ENCODE measurements around the gene ERN1.
"Not testable (repeated sequence)": the region's sequence is repeated elsewhere in the genome, so short reads cannot be mapped to it uniquely, and the experiment has no call there.

ERN1 gene

DNA sequence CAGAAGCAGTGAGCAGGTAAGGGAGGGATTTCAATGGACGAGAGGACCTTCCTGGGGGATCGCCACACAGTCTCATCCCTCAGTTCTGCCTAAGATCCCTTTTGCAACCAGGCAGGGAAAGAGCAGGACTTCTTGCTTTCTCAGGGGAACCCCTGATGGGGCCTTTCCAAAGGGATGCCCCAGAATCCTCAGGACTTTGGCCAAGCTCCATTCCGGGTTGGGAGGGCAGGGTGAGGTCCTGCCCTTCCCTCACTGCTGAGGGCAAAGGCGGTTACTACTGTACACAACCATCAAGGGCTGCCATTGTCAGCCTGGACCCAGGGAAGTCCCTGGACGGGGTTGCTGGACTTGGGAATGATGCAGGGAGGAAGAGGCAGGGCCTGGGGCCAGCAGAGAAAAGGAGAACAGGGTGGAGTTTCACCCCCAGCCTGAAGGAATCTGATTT lies 122.1 kb downstream of the ERN1 start:
- Histone ChIP-seq H3K9me3 (ENCODE audit: control insufficient read depth in 2 of 2, low read length in 2 of 2) (no peaks in the 10 kb centered on the region), H3K36me3 (ENCODE audit: control insufficient read depth in 2 of 2, insufficient read depth in 2 of 2, low read length in 2 of 2) (no peaks in the 10 kb centered on the region), H3K4me3 (ENCODE audit: low read length in 2 of 2) (no peak overlapping the region), H3K4me1 (ENCODE audit: control insufficient read depth, insufficient read depth, low read length) (peaks cover 9% of the 10 kb centered on the region), H3K9ac (ENCODE audit: low read length in 2 of 2) (no peak overlapping the region), H3K27me3 (ENCODE audit: control insufficient read depth in 1 of 2, insufficient read depth in 2 of 2, low read length in 2 of 2) (peaks cover 2 to 5% of the 10 kb centered on the region in 2 donors), H3K27ac (ENCODE audit: low read length) (no peak overlapping the region)

DNA sequence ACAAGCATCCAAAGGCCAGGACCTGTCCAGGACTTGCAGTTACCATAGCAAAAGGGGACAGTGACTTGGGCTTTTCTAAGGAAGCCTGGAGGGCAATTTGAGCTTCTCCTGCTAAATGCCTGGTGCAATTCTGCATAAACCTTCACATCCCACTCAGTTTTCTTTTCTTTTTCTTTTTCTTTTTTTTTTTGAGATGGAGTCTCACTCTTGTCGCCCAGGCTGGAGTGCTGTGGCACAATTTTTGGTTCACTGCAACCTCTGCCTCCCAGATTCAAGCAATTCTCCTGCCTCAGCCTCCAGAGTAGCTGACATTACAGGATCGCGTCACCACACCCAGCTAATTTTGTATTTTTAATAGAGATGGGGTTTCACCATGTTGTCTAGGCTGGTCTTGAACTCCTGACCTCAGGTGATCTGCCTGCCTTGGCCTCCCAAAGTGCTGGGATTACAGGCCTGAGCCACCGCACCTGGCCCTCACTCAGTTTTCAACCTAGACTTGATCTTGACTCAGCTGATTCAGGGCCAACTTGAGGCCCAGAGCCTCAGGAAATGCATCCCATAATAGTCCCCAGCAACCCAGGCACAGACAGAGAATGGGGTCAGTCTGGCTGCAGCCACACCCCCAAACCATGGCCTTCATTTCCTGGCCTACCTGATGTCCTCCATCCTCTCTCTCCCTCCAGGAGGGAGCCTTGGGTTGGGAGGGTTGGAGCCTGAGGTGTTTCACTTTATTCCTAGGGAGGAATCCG lies 122.7 kb downstream of the ERN1 start:
- H3K36me3 ChIP-seq (ENCODE audit: control insufficient read depth in 2 of 2, insufficient read depth in 2 of 2, low read length in 2 of 2); H3K4me3 ChIP-seq (ENCODE audit: low read length in 2 of 2); H3K9me3 ChIP-seq (ENCODE audit: control insufficient read depth in 2 of 2, low read length in 2 of 2); H3K9ac ChIP-seq (ENCODE audit: low read length in 2 of 2); H3K4me1 ChIP-seq (ENCODE audit: control insufficient read depth, insufficient read depth, low read length); H3K27ac ChIP-seq (ENCODE audit: low read length); H3K27me3 ChIP-seq (ENCODE audit: control insufficient read depth in 1 of 2, insufficient read depth in 2 of 2, low read length in 2 of 2): not testable (repeated sequence)

DNA sequence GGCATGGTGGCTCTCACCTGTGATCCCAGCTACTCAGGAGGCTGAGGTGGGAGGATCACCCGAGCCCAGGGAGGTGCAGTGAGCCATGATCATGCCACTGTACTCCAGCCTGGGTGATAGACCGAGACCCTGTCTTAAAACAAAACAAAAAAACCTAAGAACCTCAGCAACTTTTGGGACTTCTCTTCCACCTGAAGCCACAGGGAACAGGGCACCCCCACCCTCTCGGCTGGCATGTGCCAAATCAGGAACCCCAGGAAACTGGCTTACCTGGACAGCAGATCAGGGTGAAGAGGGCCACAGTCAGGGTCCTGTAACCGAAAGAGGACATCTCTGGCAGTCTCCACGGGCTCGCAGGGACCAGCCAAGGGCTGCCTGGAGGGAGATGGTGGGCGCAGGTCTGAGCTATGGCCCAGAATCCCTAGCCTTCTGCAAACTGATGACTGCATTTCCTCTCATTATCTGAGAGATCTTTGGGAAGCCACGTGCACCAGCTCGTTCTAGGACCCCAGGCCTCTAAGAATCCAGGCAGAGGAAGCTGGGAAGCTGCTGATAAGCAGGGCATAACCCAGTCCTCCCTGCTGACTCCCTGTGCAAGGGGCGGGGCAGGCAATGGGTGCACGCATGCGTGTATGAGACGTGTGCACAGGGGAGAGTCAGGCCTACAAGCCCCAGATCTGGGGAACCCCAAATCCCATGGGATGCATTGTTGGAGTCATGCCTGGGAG lies 123.4 kb downstream of the ERN1 start:
- peaks cover 2 to 5% of the 10 kb centered on the region in 2 donors for H3K27me3 ChIP-seq (ENCODE audit: control insufficient read depth in 1 of 2, insufficient read depth in 2 of 2, low read length in 2 of 2)
- H3K9me3 ChIP-seq (ENCODE audit: control insufficient read depth in 2 of 2, low read length in 2 of 2) = no peaks in the 10 kb centered on the region
- peak overlapping the region; percentile 11 for H3K27ac ChIP-seq (ENCODE audit: low read length)
- no peak overlapping the region for H3K4me3 ChIP-seq (ENCODE audit: low read length in 2 of 2)
- peaks cover 9% of the 10 kb centered on the region for H3K4me1 ChIP-seq (ENCODE audit: control insufficient read depth, insufficient read depth, low read length)
- H3K9ac ChIP-seq (ENCODE audit: low read length in 2 of 2) = no peak overlapping the region
- no peaks in the 10 kb centered on the region for H3K36me3 ChIP-seq (ENCODE audit: control insufficient read depth in 2 of 2, insufficient read depth in 2 of 2, low read length in 2 of 2)

DNA sequence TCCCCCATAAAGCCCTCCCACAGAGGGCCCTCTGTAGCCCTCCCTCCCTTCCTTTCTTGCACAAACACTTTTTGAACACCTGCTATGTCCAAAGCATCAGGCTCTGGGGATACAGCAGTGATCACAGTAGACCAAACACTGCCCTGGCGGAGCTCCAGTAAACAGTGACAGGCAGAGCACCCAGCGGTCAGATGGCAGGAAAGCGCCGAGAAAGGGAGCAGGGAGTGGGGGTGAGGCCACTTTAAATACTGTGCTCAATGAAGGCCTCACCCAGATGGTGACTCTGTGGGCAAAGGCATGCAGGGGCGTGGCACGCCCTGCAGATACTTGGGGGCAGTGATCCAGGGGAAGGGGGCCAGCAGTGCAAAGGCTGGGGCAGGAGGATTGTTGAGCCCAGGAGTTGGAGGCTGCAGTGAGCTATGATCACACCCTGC lies 124.2 kb downstream of the ERN1 start:
- Histone ChIP-seq H3K9me3 (ENCODE audit: control insufficient read depth in 2 of 2, low read length in 2 of 2) (no peaks in the 10 kb centered on the region), H3K9ac (ENCODE audit: low read length in 2 of 2) (no peak overlapping the region), H3K27me3 (ENCODE audit: control insufficient read depth in 1 of 2, insufficient read depth in 2 of 2, low read length in 2 of 2) (peaks cover 5 to 6% of the 10 kb centered on the region in 2 donors), H3K36me3 (ENCODE audit: control insufficient read depth in 2 of 2, insufficient read depth in 2 of 2, low read length in 2 of 2) (no peaks in the 10 kb centered on the region), H3K27ac (ENCODE audit: low read length) (no peak overlapping the region), H3K4me3 (ENCODE audit: low read length in 2 of 2) (no peak overlapping the region), H3K4me1 (ENCODE audit: control insufficient read depth, insufficient read depth, low read length) (peaks cover 9% of the 10 kb centered on the region)

DNA sequence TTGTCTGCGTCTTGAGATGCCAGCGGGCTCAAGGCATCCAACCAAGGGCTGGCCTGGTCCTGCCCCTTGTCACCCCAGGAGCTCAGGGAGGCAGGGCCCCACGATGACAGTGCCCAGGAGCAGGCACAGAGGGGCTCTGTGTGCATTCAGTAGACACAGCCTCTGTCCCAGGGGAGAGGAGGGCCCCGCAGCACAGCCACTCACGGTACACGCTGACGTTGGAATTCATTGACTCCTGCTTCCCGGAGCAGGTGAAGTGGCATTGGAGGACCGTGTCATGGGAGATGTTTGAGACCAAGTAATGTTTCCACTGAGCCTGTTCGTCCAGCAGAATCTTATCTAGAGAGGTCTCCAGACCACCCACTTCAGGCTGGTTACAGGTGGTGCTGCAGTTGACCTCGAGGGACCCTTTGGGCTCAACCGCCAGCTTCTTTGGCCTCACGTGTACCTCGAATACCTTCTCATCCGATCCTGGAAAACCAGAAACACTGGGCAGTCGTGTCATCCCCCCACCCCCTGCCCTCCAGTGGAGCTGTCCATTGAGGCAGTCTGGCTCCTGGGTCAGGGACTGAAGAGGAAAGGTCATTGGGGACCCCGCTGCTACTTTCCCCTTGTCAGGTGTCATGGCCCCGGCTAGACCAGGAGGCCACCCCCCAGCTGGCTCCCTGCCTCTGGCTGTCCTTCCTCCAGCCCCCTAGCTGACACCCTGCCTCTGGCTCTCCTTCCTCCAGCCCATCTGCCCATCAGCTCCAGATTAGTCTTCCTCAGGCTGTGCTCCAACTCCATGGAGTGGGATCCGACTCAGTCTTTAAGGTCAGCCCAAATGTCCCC lies 124.8 kb downstream of the ERN1 start:
- Histone ChIP-seq H3K4me1 (ENCODE audit: control insufficient read depth, insufficient read depth, low read length) (peaks cover 9% of the 10 kb centered on the region), H3K27me3 (ENCODE audit: control insufficient read depth in 1 of 2, insufficient read depth in 2 of 2, low read length in 2 of 2) (peaks cover 5 to 7% of the 10 kb centered on the region in 2 donors), H3K9ac (ENCODE audit: low read length in 2 of 2) (no peak overlapping the region), H3K4me3 (ENCODE audit: low read length in 2 of 2) (no peak overlapping the region), H3K9me3 (ENCODE audit: control insufficient read depth in 2 of 2, low read length in 2 of 2) (no peaks in the 10 kb centered on the region), H3K27ac (ENCODE audit: low read length) (no peak overlapping the region), H3K36me3 (ENCODE audit: control insufficient read depth in 2 of 2, insufficient read depth in 2 of 2, low read length in 2 of 2) (no peaks in the 10 kb centered on the region)

DNA sequence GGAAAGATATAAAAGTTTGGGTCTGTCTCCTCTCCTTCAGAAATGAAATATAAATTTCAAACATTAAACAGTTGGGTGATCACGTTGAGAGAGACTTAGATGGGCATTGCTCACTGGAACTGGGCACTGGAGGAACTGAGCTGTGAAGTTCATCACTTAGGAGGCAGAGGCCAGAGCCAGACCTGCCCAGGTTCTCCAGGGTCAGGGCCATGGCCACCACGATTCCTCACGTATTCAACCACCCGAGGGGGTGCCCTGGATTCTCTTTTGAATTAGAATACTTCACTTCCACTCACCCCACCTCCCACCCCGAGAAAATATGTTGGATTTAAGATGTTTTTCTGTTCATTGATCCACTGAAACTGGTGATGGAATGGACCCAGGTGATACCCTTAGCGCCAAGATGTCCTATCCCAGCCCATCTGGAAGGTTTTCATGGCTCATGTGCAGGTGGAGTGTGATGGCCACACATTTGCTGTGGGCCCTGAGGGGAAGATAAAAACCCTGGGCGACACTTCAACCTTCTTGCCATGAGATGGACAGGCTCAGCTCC lies 125.7 kb downstream of the ERN1 start:
- Histone ChIP-seq H3K9ac (ENCODE audit: low read length in 2 of 2) (no peak overlapping the region), H3K9me3 (ENCODE audit: control insufficient read depth in 2 of 2, low read length in 2 of 2) (no peaks in the 10 kb centered on the region)

DNA sequence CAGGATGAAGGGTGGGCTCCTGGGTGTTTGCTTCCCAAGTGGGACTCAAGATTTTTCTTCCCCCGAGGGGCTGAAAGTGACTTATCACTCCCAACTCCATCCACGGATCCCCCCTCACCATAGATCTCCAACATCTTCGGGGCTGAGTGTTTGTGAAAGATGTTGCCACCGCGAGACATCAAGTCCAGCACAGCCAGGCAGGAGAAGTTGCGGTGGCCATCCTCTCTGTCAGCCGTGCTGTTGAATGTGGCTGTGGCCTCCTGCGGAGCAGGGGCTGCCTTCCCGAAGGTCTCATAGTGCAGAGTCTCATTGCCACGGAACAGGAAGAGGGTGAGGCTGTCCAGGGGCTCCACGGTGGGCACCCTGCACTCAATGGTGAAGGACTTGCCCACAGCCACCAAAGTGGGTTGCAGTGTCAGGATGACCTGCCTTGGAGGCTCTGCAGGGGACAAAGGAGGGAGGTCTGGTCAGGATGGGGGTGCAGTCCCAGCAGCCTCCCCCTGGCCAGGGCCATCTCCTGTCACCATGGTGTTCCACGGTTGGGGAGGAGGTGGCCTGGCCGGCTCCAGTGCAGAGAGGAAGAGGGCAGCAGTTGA lies 126.3 kb downstream of the ERN1 start:
- no peaks in the 10 kb centered on the region for H3K36me3 ChIP-seq (ENCODE audit: control insufficient read depth in 2 of 2, insufficient read depth in 2 of 2, low read length in 2 of 2)
- no peak overlapping the region for H3K4me3 ChIP-seq (ENCODE audit: low read length in 2 of 2)
- H3K9ac ChIP-seq (ENCODE audit: low read length in 2 of 2) = no peak overlapping the region
- peaks cover 11% of the 10 kb centered on the region for H3K4me1 ChIP-seq (ENCODE audit: control insufficient read depth, insufficient read depth, low read length)
- no peaks in the 10 kb centered on the region for H3K9me3 ChIP-seq (ENCODE audit: control insufficient read depth in 2 of 2, low read length in 2 of 2)
- no peak overlapping the region for H3K27ac ChIP-seq (ENCODE audit: low read length)
- peaks cover 18 to 20% of the 10 kb centered on the region in 2 donors for H3K27me3 ChIP-seq (ENCODE audit: control insufficient read depth in 1 of 2, insufficient read depth in 2 of 2, low read length in 2 of 2)

More for the DNA sequence above, 125.7 kb downstream of the ERN1 start:
- H3K36me3 ChIP-seq (ENCODE audit: control insufficient read depth in 2 of 2, insufficient read depth in 2 of 2, low read length in 2 of 2) = no peaks in the 10 kb centered on the region
- no peak overlapping the region for H3K27ac ChIP-seq (ENCODE audit: low read length)
- H3K4me1 ChIP-seq (ENCODE audit: control insufficient read depth, insufficient read depth, low read length) = peaks cover 9% of the 10 kb centered on the region
- no peak overlapping the region for H3K4me3 ChIP-seq (ENCODE audit: low read length in 2 of 2)
- H3K27me3 ChIP-seq (ENCODE audit: control insufficient read depth in 1 of 2, insufficient read depth in 2 of 2, low read length in 2 of 2) = peaks cover 12 to 13% of the 10 kb centered on the region in 2 donors

DNA sequence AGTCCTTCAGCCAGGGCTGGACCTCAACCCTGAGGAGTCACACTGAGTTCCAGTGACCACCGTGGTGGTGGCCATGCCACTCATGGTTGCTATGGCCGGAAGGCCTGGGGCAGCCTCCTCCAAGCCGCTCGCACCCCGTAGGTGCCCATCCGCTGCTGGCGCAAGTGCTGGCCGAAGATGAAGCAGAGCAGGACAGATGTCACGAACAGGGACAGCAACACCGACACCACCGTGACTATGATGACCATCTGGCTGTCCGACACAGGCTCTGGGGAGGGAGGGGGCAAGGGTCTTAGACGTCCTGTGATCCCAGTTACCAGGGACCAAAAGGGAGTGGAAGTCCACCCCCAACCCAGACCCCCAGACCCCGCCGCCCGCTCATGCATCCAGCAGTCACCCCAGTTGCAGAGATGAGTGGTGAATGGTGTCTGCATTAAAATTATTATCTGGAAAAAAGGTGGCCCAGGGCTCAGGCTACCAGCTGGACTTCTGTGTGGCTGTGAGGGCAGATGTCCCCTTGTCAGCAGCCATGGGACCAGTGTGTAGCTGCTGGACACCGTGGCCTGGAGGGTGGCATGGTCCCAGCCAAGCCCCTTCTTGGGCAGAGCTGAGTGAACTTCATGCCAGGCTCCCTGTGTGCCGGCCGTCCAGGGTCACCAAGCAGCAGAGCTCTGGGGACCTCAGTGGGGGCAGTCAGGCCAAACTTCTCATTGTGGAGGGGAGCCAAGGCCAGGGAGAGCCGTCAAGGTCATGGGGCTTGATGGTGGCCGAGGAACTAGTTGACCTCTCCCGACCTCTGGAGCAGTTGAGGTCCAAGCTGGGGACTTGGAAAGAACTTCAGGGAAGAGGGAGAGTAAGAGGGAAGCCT lies 127.1 kb downstream of the ERN1 start:
- no peak overlapping the region for H3K27ac ChIP-seq (ENCODE audit: low read length)
- peaks cover 16% of the 10 kb centered on the region for H3K4me1 ChIP-seq (ENCODE audit: control insufficient read depth, insufficient read depth, low read length)
- H3K36me3 ChIP-seq (ENCODE audit: control insufficient read depth in 2 of 2, insufficient read depth in 2 of 2, low read length in 2 of 2) = no peaks in the 10 kb centered on the region
- H3K4me3 ChIP-seq (ENCODE audit: low read length in 2 of 2) = no peak overlapping the region
- no peaks in the 10 kb centered on the region for H3K9me3 ChIP-seq (ENCODE audit: control insufficient read depth in 2 of 2, low read length in 2 of 2)
- no peak overlapping the region for H3K9ac ChIP-seq (ENCODE audit: low read length in 2 of 2)
- H3K27me3 ChIP-seq (ENCODE audit: control insufficient read depth in 1 of 2, insufficient read depth in 2 of 2, low read length in 2 of 2) = peaks cover 23 to 27% of the 10 kb centered on the region in 2 donors

DNA sequence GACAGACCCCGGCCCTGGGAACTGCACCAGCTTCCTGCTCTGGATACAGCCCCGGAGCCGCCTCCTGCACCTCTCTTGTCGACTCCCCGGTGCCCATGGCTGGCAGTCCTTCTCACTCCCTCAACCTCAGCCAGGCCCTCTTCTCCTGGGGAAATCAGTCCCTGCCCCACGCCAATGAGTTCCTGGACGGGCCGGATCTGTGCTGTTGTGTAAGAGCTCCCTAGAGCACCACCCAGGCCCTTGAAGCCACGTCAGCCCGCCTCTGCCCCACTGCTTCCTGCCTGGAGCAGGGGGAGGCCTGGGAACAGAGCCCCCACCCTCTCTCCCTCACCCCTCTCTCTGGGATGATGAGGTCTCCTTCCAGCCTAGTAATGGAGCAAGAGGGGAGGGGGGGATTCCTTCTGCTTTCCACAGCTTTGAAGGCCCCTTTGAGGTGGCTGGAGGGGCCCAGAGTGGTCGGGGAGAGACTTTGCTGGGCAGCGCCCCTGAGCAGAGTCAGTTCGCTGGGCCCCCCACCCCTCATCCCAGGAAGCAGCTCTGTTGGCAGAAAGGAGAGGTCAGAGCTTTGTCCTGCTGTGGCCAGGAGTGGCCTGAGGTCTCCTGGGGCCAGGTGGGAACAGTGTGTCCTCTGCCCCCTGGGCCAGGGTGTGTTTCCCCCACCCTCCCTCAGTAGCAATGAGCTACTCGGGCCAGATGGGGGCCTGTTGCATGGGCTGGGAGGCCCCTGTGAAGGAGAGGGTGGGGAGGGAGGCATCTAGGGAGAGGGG lies 128.0 kb downstream of the ERN1 start:
- H3K36me3 ChIP-seq (ENCODE audit: control insufficient read depth in 2 of 2, insufficient read depth in 2 of 2, low read length in 2 of 2) = no peaks in the 10 kb centered on the region
- H3K4me3 ChIP-seq (ENCODE audit: low read length in 2 of 2) = no peak overlapping the region
- peaks cover 32 to 36% of the 10 kb centered on the region in 2 donors for H3K27me3 ChIP-seq (ENCODE audit: control insufficient read depth in 1 of 2, insufficient read depth in 2 of 2, low read length in 2 of 2)
- peaks cover 12% of the 10 kb centered on the region for H3K4me1 ChIP-seq (ENCODE audit: control insufficient read depth, insufficient read depth, low read length)
- H3K9me3 ChIP-seq (ENCODE audit: control insufficient read depth in 2 of 2, low read length in 2 of 2) = no peaks in the 10 kb centered on the region
- no peak overlapping the region for H3K27ac ChIP-seq (ENCODE audit: low read length)
- H3K9ac ChIP-seq (ENCODE audit: low read length in 2 of 2) = no peak overlapping the region

Measured in stomach smooth muscle (tissue), 2 donors.